GM19452 (cell line): Measurements from ENCODE around the gene PAX5.
"Not testable (repeated sequence)": the region's sequence is repeated elsewhere in the genome, so short reads cannot be mapped to it uniquely, and the experiment has no call there.

ENCODE experiments used
- ATAC-seq: cut with Tn5 transposase; IDR thresholded peaks from one replicate; pipeline ENCODE4 v1.9.1; 2021; ENCODE audit not compliant: unreplicated experiment

Gene PAX5

GRCh38 chr9:36888551-36888950 is 145.5 kb downstream of the PAX5 start:
- ATAC-seq, result no peak

GRCh38 chr9:36884721-36885120 is 149.3 kb downstream of the PAX5 start:
- no peak for ATAC-seq

GRCh38 chr9:36882594-36882993 is 151.5 kb downstream of the PAX5 start:
- ATAC-seq, result no peak

GRCh38 chr9:36881743-36882441 is 152.2 kb downstream of the PAX5 start:
- ATAC-seq, result no peak

GRCh38 chr9:36881316-36881715 is 152.8 kb downstream of the PAX5 start:
- ATAC-seq, result no peak

- ATAC-seq, result no peak
Measured at GRCh38 chr9:36880075-36880474, 154.0 kb downstream of the PAX5 start.

- ATAC-seq, result peak; percentile 72
Measured at GRCh38 chr9:36878986-36879982, 154.8 kb downstream of the PAX5 start.

- ATAC-seq, result no peak
Measured at GRCh38 chr9:36877239-36877638, 156.8 kb downstream of the PAX5 start.

GRCh38 chr9:36876056-36876455 is 158.0 kb downstream of the PAX5 start:
- ATAC-seq, result no peak

- no peak for ATAC-seq
Measured at GRCh38 chr9:36874921-36875320, 159.1 kb downstream of the PAX5 start.

- ATAC-seq, result no peak
Measured at GRCh38 chr9:36874261-36874660, 159.8 kb downstream of the PAX5 start.

- peak; percentile 53 for ATAC-seq
Measured at GRCh38 chr9:36873247-36873875, 160.7 kb downstream of the PAX5 start.

GRCh38 chr9:36872641-36873040 is 161.4 kb downstream of the PAX5 start:
- no peak for ATAC-seq

- no peak for ATAC-seq
Measured at GRCh38 chr9:36871606-36872005, 162.5 kb downstream of the PAX5 start.

GRCh38 chr9:36870960-36871359 is 163.1 kb downstream of the PAX5 start:
- ATAC-seq, result no peak

- ATAC-seq, result not testable (repeated sequence)
Measured at GRCh38 chr9:36869605-36870004, 164.5 kb downstream of the PAX5 start.

- ATAC-seq, result no peak
Measured at GRCh38 chr9:36868586-36869282, 165.3 kb downstream of the PAX5 start.

GRCh38 chr9:36867672-36868471 is 166.2 kb downstream of the PAX5 start:
- ATAC-seq, result no peak

GRCh38 chr9:36867241-36867640 is 166.8 kb downstream of the PAX5 start:
- ATAC-seq, result no peak

- ATAC-seq, result no peak
Measured at GRCh38 chr9:36866840-36867239, 167.2 kb downstream of the PAX5 start.
